Measurements from ENCODE around the gene FOSL1.

Gene FOSL1

GRCh38 chr11:65882120-65883057, 17.8 kb downstream of the FOSL1 start:
- no peak for DNase-seq (ENCODE audit: low read depth in 2 of 2)

GRCh38 chr11:65880844-65881421, 19.3 kb downstream of the FOSL1 start:
- DNase-seq (ENCODE audit: low read depth in 2 of 2), result no peak

GRCh38 chr11:65880027-65880426, 20.2 kb downstream of the FOSL1 start:
- no peak for DNase-seq (ENCODE audit: low read depth in 2 of 2)

GRCh38 chr11:65879617-65880016, 20.6 kb downstream of the FOSL1 start, which contains the start of gene CTSW:
TSS of gene CTSW (plus strand) at chr11:65879837. CDS start at chr11:65879855, 18 bp downstream.
- no peak for DNase-seq (ENCODE audit: low read depth in 2 of 2)

- DNase-seq (ENCODE audit: low read depth in 2 of 2), result peak; percentile 90 to 92
Observed at GRCh38 chr11:65873318-65874156, 26.7 kb downstream of the FOSL1 start.

GRCh38 chr11:65872586-65873317, 27.4 kb downstream of the FOSL1 start, which contains the start of gene EFEMP2:
TSS of gene EFEMP2 (minus strand) at chr11:65872800. CDS start at chr11:65872354, 446 bp downstream.
- DNase-seq (ENCODE audit: low read depth in 2 of 2), result no peak

GRCh38 chr11:65871811-65872548, 28.2 kb downstream of the FOSL1 start:
- DNase-seq (ENCODE audit: low read depth in 2 of 2), result no peak

- DNase-seq (ENCODE audit: low read depth in 2 of 2), result no peak
Observed at GRCh38 chr11:65870706-65871681, 29.2 kb downstream of the FOSL1 start.

GRCh38 chr11:65870307-65870658, 29.9 kb downstream of the FOSL1 start:
- no peak for DNase-seq (ENCODE audit: low read depth in 2 of 2)

- DNase-seq (ENCODE audit: low read depth in 2 of 2), result no peak
Observed at GRCh38 chr11:65869643-65870306, 30.4 kb downstream of the FOSL1 start.

GRCh38 chr11:65868907-65869306, 31.3 kb downstream of the FOSL1 start:
- DNase-seq (ENCODE audit: low read depth in 2 of 2), result no peak

- DNase-seq (ENCODE audit: low read depth in 2 of 2), result no peak
Observed at GRCh38 chr11:65868076-65868667, 32.0 kb downstream of the FOSL1 start.

GRCh38 chr11:65867284-65868071, 32.7 kb downstream of the FOSL1 start:
- no peak for DNase-seq (ENCODE audit: low read depth in 2 of 2)

GRCh38 chr11:65866509-65867283, 33.5 kb downstream of the FOSL1 start:
- DNase-seq (ENCODE audit: low read depth in 2 of 2), result no peak

- no peak for DNase-seq (ENCODE audit: low read depth in 2 of 2)
Observed at GRCh38 chr11:65865550-65866172, 34.5 kb downstream of the FOSL1 start.

GRCh38 chr11:65864706-65865471, 35.3 kb downstream of the FOSL1 start:
- DNase-seq (ENCODE audit: low read depth in 2 of 2), result no peak
